HUDEP-2 (cell line): ENCODE measurements around the gene QPRT.
"Not testable (repeated sequence)": the region's sequence is repeated elsewhere in the genome, so short reads cannot be mapped to it uniquely, and the experiment has no call there.

Experiments
- DNase-seq, 76 experiments: peaks; one replicate each; lab custom pipeline; 2025; ENCODE audit not compliant: unreplicated experiment in 76 of 76; lab: John Stamatoyannopoulos, UW

Gene QPRT

DNA sequence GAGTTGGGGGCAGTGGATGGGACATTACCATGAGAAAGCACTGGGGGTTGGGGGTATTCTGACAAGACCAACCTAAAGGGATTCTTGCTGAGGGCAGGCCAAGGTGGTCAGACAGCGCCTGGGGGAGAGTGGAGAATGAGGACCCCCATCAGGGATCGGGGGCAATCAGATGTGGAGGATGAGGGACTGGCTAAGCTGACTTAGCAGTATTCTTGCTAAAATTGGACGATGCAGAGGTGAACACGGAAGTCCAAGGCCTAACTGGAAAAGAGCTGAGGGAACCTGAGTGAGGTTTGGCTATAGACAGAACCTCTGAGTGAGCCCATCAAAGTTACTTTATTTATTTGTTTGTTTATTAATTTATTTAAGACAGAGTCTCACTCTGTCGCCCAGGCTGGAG is 9.2 kb downstream of the QPRT start:
- no peak for DNase-seq

DNA sequence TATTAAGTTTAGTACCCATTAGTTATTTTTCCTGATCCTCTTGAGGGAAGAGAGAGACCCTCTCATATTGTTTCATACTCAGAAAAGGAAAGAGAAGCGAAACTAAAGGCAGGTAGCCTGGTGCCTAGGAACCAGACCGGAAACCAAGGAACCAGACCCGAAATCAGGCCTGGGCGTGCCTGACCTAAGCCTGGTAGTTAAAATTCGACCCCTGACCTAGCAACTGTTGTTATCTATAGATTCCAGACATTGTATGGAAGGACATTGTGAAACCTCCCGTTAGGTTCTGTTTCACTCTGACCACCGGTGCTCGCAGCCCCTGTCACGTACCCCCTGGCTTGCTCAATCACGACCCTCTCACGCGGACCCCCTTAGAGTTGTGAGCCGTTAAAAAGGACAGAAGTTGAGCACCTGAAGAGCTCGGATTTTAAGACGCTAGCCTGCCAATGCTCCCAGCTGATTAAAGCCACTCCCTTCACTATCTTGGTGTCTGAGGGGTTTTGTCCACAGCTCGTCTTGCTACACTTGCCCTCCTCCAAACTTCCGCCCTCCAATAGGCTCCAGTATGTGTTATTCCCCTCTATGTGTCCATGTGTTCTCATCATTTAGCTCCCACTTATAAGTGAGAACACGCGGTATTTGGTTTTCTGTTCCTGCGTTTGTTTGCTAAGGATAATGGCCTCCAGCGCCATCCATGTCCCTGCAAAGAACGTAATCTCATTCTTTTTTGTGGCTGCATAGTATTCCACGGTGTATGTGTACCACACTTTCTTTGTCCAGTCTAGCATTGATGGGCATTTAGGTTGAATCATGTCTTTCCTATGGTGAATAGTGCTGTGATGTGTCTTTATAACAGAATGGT is 10.7 kb downstream of the QPRT start:
- peak in 51 of 76 experiments; percentile 16 to 79 (median 45) for DNase-seq

GRCh38 chr16:29692606-29693005 is 13.6 kb downstream of the QPRT start:
- DNase-seq = not testable (repeated sequence)

DNA sequence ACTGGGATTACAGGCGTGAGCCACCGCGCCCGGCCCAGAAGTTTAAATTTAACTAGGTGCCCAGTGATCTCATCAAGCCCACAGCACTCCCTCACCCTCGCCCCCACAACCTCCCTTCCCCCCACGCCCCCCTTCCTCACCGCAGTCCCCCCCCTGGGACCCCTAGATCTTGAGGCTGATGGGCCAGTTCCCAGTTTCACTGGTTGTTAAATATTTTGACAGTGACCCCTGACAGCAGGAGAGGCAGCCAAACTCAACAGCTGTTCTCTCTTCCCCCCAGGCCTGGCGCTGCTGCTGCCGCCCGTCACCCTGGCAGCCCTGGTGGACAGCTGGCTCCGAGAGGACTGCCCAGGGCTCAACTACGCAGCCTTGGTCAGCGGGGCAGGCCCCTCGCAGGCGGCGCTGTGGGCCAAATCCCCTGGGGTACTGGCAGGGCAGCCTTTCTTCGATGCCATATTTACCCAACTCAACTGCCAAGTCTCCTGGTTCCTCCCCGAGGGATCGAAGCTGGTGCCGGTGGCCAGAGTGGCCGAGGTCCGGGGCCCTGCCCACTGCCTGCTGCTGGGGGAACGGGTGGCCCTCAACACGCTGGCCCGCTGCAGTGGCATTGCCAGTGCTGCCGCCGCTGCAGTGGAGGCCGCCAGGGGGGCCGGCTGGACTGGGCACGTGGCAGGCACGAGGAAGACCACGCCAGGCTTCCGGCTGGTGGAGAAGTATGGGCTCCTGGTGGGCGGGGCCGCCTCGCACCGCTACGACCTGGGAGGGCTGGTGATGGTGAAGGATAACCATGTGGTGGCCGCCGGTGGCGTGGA is 15.6 kb downstream of the QPRT start:
- no peak for DNase-seq

GRCh38 chr16:29695675-29696074 is 16.7 kb downstream of the QPRT start:
- not testable (repeated sequence) for DNase-seq

GRCh38 chr16:29696881-29697331 is 17.9 kb downstream of the QPRT start:
- DNase-seq = no peak

- no peak for DNase-seq
Measured at GRCh38 chr16:29697391-29697790, 18.4 kb downstream of the QPRT start.

GRCh38 chr16:29698042-29698441 is 19.1 kb downstream of the QPRT start:
- no peak for DNase-seq

- no peak for DNase-seq
Measured at GRCh38 chr16:29698484-29699323, 19.7 kb downstream of the QPRT start.

DNA sequence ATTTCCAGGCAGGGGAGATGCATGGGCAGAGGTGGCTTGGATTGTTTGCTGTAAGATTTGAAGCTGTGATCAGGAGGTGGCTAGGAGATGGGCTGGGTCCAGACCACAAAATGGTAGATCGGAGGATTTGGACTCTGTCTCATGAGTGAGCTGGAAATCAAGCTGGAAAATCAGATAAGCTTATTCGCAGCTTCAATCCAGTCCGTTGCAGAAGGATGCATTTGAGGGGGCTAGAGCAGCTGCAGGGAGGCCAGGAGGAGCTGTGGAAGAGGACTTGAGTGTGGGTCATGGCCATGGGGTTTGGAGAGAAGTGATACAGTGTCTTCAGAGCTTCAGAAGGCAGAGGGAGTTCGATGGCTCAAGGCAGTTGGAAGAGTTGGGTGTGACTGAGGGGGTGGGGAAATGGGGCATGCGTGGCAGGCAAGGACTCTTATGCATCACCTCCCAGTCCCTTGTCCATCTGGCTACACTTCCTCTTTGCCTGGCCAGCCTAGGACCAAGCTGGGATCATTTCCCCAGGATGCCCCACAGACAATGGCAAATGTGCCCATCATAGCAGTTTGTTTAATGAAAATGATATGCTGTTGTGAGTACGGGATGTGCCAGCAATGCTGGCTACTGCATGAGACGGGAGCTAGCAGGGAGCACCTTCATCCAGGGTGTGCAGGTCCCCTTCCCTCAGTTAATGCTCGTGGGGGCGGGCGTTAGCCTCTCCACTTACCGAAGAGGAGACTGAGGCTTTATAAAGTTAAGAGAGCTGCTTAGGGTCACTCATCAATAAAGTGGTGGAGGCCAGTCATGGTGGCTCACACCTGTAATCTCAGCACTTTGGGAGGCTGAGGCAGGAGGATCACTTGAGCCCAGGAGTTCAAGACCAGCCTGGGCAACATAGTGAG is 20.6 kb downstream of the QPRT start:
- peak in 5 of 76 experiments; percentile 10 to 41 (median 19) for DNase-seq

DNA sequence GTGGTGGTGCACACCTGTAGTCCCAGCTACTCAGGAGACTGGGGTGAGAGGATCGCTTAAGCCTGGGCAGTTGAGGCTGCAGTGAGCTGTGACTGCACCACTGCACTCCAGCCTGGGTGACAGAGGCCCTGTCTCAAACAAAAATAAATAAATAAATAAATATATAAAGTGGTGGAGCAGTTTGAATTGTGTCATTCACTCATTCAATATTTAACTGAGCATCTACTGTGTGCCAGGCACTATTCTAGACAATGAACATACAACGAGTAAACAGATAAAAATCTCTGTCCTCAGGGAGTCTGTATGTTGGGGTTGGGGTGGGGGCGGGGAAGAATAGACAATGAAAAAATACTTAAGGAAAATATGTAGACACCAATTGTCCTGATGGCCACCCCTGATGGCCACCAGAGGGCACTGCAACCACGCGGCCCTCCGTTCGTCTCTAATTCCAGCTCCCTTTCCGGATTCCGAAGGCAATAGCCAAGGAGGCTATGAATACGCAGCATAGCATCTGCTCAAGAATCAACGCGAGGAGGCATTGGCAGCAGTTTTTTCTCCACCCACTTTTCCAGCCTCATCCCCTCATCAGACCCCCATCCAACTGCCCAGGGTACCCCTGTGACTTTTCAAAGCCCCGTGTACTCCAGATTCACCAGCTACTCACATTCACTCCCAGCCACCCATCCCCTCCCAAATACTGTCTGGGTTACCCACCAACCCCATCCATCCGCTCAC is 21.4 kb downstream of the QPRT start:
- peak in 62 of 76 experiments; percentile 10 to 77 (median 48) for DNase-seq

DNA sequence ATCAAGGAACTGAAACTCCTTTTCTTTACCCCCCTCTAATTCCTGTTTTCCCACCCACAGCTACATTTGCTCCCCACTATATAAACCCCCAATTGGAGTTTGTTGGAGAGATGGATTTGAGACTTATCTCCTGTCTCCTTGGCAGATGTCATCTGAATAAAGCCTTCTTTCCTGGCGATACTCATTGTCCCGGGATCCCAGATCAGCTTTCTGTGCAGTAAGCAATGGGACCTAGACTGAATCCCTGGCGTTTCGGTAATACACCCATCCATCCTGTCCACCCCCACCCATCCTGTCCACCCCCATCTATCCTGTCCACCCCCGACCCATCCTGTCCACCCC is 22.2 kb downstream of the QPRT start:
- DNase-seq = no peak

DNA sequence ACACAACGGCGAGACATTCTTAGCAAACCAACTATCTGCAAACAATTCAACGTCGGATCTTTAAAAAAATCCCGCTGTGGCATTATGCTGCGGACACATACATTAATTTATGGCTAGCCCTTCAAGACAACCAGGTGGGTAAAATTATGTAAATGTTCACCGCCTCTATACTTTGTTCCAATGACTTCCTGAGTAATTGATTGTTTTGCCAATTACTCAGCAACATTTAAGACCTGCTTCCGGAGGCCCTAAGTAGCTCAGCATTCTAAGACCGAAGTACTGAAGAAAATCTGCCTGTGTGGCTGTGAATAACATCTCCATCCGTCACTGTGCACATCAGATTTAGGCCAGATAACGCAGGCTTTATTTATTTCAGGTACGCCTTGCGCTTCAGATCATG is 23.3 kb downstream of the QPRT start:
- no peak for DNase-seq

DNA sequence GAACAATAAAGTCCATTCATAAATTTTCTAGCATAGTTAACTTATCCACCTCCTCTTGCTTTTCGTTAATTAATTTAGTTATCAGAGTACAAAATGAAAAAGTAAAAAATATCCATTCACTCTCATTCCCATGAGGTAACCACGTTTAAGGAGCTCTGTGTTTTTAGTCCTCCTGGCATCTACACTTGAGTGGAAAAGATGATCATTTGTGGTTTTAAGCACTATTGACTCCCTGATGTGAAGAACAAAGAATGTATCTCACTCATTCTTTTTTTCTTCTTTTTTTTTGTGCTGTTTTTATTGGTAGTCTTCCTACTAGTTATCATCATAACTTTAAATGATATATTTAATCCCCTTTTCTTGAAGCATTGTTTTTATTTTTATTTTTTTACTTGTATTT is 26.1 kb downstream of the QPRT start:
- DNase-seq = no peak

DNA sequence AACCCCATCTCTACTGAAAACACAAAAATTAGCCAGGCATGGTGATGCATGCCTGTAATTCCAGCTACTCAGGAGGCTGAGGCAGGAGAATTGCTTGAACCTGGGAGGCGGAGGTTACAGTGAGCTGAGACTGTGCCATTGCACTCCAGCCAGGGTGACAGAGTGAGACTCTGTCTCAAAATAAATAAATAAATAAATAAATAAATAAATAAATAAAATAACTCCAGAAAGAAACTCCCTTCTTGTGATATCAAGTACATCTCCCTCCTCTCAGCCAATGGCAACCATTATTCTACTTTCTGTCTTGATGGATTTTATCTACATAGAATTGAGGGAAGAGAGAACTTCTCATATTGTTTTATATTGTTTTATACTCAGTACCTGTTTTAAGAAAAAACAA is 28.2 kb downstream of the QPRT start:
- DNase-seq = not testable (repeated sequence)

DNA sequence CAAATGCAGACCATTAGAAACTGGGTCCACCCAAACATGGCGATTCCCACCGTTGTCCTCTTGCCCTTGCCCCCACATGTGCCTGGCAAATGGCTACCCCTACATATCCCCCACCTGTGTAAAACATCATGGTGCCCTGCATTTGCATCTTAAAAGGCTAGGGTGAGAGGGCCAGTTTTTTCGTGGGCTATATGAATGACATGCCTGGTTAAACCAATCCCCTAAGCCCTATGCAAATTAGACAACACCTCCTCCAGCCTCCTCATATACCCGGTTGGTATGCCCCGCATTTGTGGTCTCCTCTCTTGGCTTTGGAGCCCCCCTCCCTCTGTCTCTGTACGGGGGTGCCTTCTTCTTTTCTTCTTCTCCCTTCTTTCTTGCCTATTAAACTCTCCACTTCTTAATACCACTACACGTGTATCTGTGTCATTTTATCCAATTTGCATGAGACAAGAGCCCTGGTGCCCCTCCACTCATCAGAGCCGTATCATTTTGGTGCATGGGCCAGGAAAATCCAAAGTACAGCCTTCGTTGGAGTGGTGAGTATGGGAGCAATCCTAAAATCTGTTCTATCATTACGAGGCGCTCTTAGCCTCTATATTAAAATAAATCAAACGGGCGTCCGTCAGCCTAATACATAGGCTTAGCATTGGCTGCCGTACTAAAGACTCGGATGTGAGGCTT is 30.1 kb downstream of the QPRT start:
- DNase-seq = no peak

DNA sequence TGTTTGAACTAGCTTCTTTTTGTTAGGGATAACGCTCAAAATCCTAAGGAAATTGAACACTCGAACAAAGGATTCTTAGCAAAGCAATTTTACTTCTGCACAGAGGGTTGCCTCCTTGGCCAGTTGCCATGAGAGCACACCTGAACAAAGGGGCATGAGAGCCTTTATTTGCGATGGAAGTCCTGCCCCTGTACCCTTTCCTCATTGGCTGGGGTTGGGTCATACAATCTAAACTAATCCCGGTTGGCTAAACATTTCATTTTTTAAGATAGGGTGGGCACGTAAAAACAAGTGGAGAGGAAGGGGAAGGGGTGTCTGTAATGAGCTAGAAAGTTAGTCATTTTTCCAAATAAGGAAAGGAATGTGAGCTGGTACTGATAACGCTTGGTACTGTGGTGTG is 30.7 kb downstream of the QPRT start:
- DNase-seq = not testable (repeated sequence)
